HFFc6 (cell line): ENCODE data around the gene ATP8A2. TPM values are rescaled to one million over a fixed set of nuclear protein-coding genes. Genes with fewer than 3 reads are reported as not detected.

ENCODE experiments used
- DNase-seq: peaks from one replicate; pipeline ENCODE4 v3.0.0-alpha.2; 2018
- H3K27ac Mint-ChIP-seq: 2 replicates; pipeline ENCODE4 v1.8.0; 2020; ENCODE audit warnings: mild to moderate bottlenecking, mixed read lengths
- H3K27me3 Mint-ChIP-seq: 2 replicates; pipeline ENCODE4 v1.8.0; 2021; ENCODE audit warnings: mild to moderate bottlenecking, moderate library complexity, mixed read lengths; ENCODE audit not compliant: insufficient read depth
- H3K36me3 Mint-ChIP-seq: 2 replicates; pipeline ENCODE4 v1.8.0; 2021; ENCODE audit warnings: low read depth, mixed read lengths
- H3K4me1 Mint-ChIP-seq: 2 replicates; pipeline ENCODE4 v1.8.0; 2020; ENCODE audit warnings: low read depth, mixed read lengths
- H3K4me3 Mint-ChIP-seq: 2 replicates; pipeline ENCODE4 v1.8.0; 2020; ENCODE audit warnings: mild to moderate bottlenecking, moderate library complexity, mixed read lengths
- H3K9me3 Mint-ChIP-seq: 2 replicates; pipeline ENCODE4 v1.8.0; 2020; ENCODE audit warnings: mild to moderate bottlenecking, mixed read lengths
- CTCF ChIP-seq: fragments of 200-600 bp; sonication (generic); IDR thresholded peaks from 2 replicates; pipeline ENCODE4 v1.5.0; 2021; ENCODE audit warnings: antibody characterized with exemption, mild to moderate bottlenecking
- total RNA-seq, 6 experiments: library from RNA; stranded (reverse); fragmentation: NEBNext Ultra II Directional; extraction: Animal tissue kit (Norgen Biotek cat#: 25700); gene quantifications; 2 replicates in 1 of 6; 3 replicates in 5 of 6; pipeline ENCODE4 v1.2.3, GENCODE V29; 2021

ATP8A2 gene
- total RNA-seq, 6 experiments from 2014 or later = 0.02 TPM; not detected in 5

- Mint-ChIP-seq H3K36me3 (peaks cover 5% of the 10 kb centered on the region; the same call in 1 of the 2 replicates), H3K4me1 (no peaks in the 10 kb centered on the region), H3K27me3 (no peaks in the 10 kb centered on the region; the same call in 1 of the 2 replicates), H3K27ac (no peak overlapping the region), H3K9me3 (peaks cover 42% of the 10 kb centered on the region), H3K4me3 (no peak overlapping the region)
- no peak for DNase-seq
- TF ChIP-seq CTCF = no peak
These were observed 473.0 kb downstream of the ATP8A2 start for GRCh38 chr13:25844559-25845434.

GRCh38 chr13:25846222-25846984 lies 474.6 kb downstream of the ATP8A2 start:
- DNase-seq = no peak
- TF ChIP-seq CTCF = no peak
- peaks cover 48% of the 10 kb centered on the region for H3K9me3 Mint-ChIP-seq
- H3K4me3 Mint-ChIP-seq = no peak overlapping the region
- no peak overlapping the region for H3K27ac Mint-ChIP-seq
- H3K36me3 Mint-ChIP-seq = peaks cover 5% of the 10 kb centered on the region; the same call in 1 of the 2 replicates
- H3K27me3 Mint-ChIP-seq = no peaks in the 10 kb centered on the region; the same call in 1 of the 2 replicates
- H3K4me1 Mint-ChIP-seq = no peaks in the 10 kb centered on the region

DNA sequence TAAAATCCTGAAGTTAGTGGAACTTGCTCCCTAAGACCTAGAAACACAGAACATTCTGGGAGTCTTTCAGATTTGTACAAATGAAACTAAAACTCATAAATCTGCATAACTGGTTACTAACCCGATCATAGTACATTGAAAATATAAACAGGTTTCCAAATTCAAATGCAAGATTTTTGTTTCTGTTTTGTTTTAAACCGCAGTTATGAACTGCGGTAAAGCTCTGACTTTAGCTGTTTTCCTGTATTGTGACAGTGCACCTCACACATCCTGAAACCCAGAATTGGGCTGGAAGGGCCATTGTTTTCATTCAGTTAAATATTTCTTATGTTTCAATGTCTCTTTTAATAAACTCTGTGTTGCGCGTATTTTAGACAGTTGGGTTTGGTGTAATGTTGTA lies 475.4 kb downstream of the ATP8A2 start:
- H3K27me3 Mint-ChIP-seq = no peaks in the 10 kb centered on the region; the same call in 1 of the 2 replicates
- peaks cover under 1% of the 10 kb centered on the region; the same call in 1 of the 2 replicates for H3K36me3 Mint-ChIP-seq
- no peak for DNase-seq
- H3K27ac Mint-ChIP-seq = no peak overlapping the region
- peaks cover 44% of the 10 kb centered on the region for H3K9me3 Mint-ChIP-seq
- no peak for TF ChIP-seq CTCF
- H3K4me3 Mint-ChIP-seq = no peak overlapping the region
- no peaks in the 10 kb centered on the region for H3K4me1 Mint-ChIP-seq

DNA sequence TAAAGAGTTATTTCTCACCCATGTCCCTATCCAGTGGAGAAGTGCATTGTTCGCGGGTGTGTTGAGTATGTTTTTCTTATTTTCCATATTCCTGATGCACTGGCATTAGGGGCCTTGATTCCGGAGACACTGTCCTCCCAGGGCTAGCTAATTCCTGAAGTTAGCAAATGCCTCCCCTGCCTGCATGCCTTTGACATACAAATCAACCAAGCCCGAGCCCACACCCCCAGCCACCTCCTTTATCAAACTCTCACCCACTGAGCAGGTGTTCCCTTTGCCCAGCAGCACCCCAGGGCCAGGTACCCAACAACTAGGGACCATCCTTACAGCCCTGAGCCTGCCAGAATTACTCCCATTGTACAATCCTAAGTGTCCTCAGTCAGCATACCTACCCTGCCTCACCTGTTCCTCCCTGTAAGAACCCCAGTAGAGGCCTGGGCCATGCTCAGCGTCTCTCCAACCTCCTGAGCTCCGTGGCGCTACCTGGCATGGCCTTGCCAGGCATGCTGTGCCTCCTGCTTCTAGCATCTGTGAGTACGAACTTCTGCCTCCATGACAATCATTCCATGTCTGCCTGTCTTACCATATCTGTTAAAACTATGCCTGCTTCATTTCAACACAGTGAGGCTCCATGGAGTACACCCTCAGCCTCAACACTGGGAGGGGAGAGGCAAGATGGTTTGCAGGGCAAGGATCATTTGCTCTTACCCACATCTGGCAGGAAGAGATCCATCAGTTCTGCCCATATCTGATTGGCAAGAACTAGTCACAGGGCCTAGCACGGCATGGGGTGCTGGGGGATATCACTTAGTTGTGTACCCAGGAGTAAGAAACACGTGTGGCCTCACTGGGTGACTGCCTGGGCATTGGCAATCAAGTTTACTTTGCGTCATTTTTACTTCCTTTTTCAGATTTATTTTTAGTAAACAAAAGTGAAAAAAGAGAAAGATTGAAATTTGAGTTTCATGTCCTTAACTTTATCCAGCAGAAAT lies 476.2 kb downstream of the ATP8A2 start:
- no peak for DNase-seq
- H3K27ac Mint-ChIP-seq = no peak overlapping the region
- no peak for TF ChIP-seq CTCF
- no peaks in the 10 kb centered on the region; the same call in 1 of the 2 replicates for H3K27me3 Mint-ChIP-seq
- H3K36me3 Mint-ChIP-seq = no peaks in the 10 kb centered on the region
- H3K4me3 Mint-ChIP-seq = no peak overlapping the region
- H3K4me1 Mint-ChIP-seq = no peaks in the 10 kb centered on the region
- H3K9me3 Mint-ChIP-seq = peaks cover 46% of the 10 kb centered on the region
